ENCODE data around the gene PLA2G1B. TPM values are rescaled to one million over a fixed set of nuclear protein-coding genes. Genes with fewer than 3 reads are reported as not detected.

Gene PLA2G1B
- total and polyA plus RNA-seq, 2 of the 13 experiments (the other 11 are each of a cell fraction or from before 2014, with no cell fraction given), result 0.33 to 1.4 TPM

DNA sequence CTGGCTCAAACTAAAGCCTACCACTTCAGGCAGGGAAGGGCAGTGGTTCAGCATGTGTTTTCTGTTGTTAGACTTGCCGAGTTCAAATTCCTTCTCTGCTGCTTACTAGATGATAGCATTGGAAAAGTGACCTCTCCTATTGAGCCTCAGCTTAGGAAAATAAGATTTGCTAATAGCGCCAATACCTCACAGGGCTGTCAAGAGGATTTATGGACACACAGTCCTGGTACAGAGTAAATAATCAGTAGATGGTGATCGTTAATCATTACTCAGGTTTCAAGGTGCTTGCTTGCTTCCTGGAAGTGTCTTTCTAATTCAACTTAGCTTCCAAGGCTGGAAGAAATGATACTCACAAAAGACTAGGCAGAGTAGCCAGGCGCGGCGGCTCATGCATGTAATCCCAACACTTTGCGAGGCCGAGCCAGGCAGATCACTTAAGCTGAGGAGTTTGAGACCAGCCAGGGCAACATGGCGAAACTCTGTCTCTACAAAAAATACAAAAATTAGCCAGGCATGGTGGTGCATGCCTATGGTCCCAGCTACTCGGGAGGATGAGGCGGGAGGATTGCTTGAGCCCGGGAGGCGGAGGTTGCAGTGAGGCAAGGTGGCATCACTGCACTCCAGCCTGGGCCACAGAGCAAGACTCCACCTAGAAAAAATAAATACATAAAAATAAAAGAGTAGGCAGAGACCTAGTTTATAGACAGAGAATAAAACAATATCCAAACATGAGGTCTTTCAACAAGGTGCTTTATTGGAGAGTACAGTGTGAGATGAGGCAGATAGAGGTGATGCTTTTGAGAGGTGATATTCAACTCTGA, 6.0 kb downstream of the PLA2G1B start (continued):
- TF ChIP-seq FOXK1 (CRISPR knock-in tag; IDR thresholded peaks at IDR 0.05; ENCODE audit: borderline replicate concordance, low read depth) (peak; percentile 20; the same call in 1 of the 2 replicates), ZNF230 (CRISPR knock-in tag; IDR thresholded peaks at IDR 0.05) (no peak), HES4 (CRISPR knock-in tag; IDR thresholded peaks at IDR 0.05; ENCODE audit: borderline replicate concordance) (no peak), ZNF768 (CRISPR knock-in tag; IDR thresholded peaks at IDR 0.05) (no peak), TBX3 (IDR thresholded peaks at IDR 0.05; ENCODE audit: borderline replicate concordance) (no peak), EED (CRISPR knock-in tag; IDR thresholded peaks at IDR 0.05) (no peak), MBNL3 (CRISPR knock-in tag; conservative IDR thresholded peaks at IDR 0.05) (no peak), ZFP91 (CRISPR knock-in tag; IDR thresholded peaks at IDR 0.05; ENCODE audit: borderline replicate concordance) (peak; percentile 44; the same call in 1 of the 2 replicates), IKZF5 (CRISPR knock-in tag; IDR thresholded peaks at IDR 0.05) (0 out of 2 replicates have a peak, but pooled peaks have one; percentile 27), HOXA7 (CRISPR knock-in tag; IDR thresholded peaks at IDR 0.05) (no peak), ZNF749 (CRISPR knock-in tag; IDR thresholded peaks at IDR 0.05; ENCODE audit: borderline replicate concordance) (no peak), FLYWCH1 (CRISPR knock-in tag; IDR thresholded peaks at IDR 0.05) (no peak), ZNF333 (CRISPR knock-in tag; IDR thresholded peaks at IDR 0.05; ENCODE audit: borderline replicate concordance) (no peak), EP300 (IDR thresholded peaks at IDR 0.05; ENCODE audit: low read depth in 2 of 2, low read length in 2 of 2) (peak; percentile 21 to 64; a peak in 2 of 4 replicates), EP300 (CRISPR knock-in tag; IDR thresholded peaks at IDR 0.05; ENCODE audit: borderline replicate concordance) (0 out of 2 replicates have a peak, but pooled peaks have one; percentile 9), RFX3 (CRISPR knock-in tag; IDR thresholded peaks at IDR 0.05) (no peak)
- TF ChIP-seq, protein P1, sequence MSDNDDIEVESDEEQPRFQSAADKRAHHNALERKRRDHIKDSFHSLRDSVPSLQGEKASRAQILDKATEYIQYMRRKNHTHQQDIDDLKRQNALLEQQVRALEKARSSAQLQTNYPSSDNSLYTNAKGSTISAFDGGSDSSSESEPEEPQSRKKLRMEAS (IDR thresholded peaks at IDR 0.05), result peak; percentile 55; the same call in 1 of the 2 replicates
- TF ChIP-seq, protein P2, sequence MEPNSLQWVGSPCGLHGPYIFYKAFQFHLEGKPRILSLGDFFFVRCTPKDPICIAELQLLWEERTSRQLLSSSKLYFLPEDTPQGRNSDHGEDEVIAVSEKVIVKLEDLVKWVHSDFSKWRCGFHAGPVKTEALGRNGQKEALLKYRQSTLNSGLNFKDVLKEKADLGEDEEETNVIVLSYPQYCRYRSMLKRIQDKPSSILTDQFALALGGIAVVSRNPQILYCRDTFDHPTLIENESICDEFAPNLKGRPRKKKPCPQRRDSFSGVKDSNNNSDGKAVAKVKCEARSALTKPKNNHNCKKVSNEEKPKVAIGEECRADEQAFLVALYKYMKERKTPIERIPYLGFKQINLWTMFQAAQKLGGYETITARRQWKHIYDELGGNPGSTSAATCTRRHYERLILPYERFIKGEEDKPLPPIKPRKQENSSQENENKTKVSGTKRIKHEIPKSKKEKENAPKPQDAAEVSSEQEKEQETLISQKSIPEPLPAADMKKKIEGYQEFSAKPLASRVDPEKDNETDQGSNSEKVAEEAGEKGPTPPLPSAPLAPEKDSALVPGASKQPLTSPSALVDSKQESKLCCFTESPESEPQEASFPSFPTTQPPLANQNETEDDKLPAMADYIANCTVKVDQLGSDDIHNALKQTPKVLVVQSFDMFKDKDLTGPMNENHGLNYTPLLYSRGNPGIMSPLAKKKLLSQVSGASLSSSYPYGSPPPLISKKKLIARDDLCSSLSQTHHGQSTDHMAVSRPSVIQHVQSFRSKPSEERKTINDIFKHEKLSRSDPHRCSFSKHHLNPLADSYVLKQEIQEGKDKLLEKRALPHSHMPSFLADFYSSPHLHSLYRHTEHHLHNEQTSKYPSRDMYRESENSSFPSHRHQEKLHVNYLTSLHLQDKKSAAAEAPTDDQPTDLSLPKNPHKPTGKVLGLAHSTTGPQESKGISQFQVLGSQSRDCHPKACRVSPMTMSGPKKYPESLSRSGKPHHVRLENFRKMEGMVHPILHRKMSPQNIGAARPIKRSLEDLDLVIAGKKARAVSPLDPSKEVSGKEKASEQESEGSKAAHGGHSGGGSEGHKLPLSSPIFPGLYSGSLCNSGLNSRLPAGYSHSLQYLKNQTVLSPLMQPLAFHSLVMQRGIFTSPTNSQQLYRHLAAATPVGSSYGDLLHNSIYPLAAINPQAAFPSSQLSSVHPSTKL (CRISPR knock-in tag; IDR thresholded peaks at IDR 0.05), result peak; percentile 81
